WTC11 (cell line): ENCODE data around the gene CARD11.

Experiments
- CBFB ChIP-seq: sonication (generic); formaldehyde crosslinking; IDR thresholded peaks from 2 replicates; pipeline ENCODE4 v1.8.1; 2022; ENCODE audit warnings: mild to moderate bottlenecking, low read depth, missing genetic modification reagents
- MYBL2 ChIP-seq: sonication (generic); formaldehyde crosslinking; IDR thresholded peaks from 2 replicates; pipeline ENCODE4 v1.8.1; 2023; ENCODE audit warnings: mild to moderate bottlenecking, moderate library complexity, missing genetic modification reagents
- SMAD3 ChIP-seq: sonication (generic); formaldehyde crosslinking; IDR thresholded peaks from 2 replicates; pipeline ENCODE4 v1.8.0; 2022; ENCODE audit warnings: missing genetic modification reagents, mild to moderate bottlenecking, borderline replicate concordance
- TCF7 ChIP-seq: sonication (generic); formaldehyde crosslinking; IDR thresholded peaks from 2 replicates; pipeline ENCODE4 v1.8.0; 2022; ENCODE audit warnings: mild to moderate bottlenecking, low read depth, missing genetic modification reagents, moderate library complexity
- ZBTB21 ChIP-seq: sonication (generic); formaldehyde crosslinking; IDR thresholded peaks from 2 replicates; pipeline ENCODE4 v1.8.1; 2023; ENCODE audit warnings: mild to moderate bottlenecking, missing genetic modification reagents, borderline replicate concordance
- TF ChIP-seq, protein P1 (sequence below): fragments of 200-600 bp; IDR thresholded peaks from 2 replicates; pipeline ENCODE4 v1.8.0; 2022; ENCODE audit warnings: antibody characterized with exemption
- TF ChIP-seq, protein P2 (sequence below): sonication (generic); formaldehyde crosslinking; IDR thresholded peaks from 2 replicates; pipeline ENCODE4 v1.8.0; 2022; ENCODE audit warnings: mild to moderate bottlenecking, missing genetic modification reagents

DNA sequence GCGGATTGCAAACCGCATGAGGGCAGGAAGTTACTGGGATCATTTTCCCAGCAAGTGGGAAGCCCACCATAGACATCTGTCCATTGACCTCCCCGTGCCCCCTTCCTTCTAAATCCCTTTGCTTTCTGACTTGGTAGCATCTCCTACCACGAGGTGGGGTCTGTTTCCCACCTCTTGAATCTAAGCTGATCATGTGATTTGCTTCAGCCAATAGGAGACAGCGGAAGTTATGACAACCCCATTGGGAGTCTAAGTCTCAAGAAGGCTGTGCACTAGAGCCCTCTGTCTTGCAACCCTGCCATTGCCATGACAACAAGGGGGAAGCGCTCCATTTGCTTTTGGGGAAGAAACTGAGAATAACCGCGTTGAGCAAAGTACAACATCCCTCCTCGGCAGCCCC, 39.2 kb upstream of the CARD11 start:
- TF ChIP-seq, protein P1, sequence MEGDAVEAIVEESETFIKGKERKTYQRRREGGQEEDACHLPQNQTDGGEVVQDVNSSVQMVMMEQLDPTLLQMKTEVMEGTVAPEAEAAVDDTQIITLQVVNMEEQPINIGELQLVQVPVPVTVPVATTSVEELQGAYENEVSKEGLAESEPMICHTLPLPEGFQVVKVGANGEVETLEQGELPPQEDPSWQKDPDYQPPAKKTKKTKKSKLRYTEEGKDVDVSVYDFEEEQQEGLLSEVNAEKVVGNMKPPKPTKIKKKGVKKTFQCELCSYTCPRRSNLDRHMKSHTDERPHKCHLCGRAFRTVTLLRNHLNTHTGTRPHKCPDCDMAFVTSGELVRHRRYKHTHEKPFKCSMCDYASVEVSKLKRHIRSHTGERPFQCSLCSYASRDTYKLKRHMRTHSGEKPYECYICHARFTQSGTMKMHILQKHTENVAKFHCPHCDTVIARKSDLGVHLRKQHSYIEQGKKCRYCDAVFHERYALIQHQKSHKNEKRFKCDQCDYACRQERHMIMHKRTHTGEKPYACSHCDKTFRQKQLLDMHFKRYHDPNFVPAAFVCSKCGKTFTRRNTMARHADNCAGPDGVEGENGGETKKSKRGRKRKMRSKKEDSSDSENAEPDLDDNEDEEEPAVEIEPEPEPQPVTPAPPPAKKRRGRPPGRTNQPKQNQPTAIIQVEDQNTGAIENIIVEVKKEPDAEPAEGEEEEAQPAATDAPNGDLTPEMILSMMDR: no peak
- TF ChIP-seq, protein P2, sequence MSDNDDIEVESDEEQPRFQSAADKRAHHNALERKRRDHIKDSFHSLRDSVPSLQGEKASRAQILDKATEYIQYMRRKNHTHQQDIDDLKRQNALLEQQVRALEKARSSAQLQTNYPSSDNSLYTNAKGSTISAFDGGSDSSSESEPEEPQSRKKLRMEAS (CRISPR knock-in tag): no peak
- TF ChIP-seq MYBL2 (CRISPR knock-in tag) (no peak), CBFB (CRISPR knock-in tag) (no peak), ZBTB21 (CRISPR knock-in tag) (no peak), TCF7 (CRISPR knock-in tag) (no peak), SMAD3 (CRISPR knock-in tag) (no peak)
